Stimulated activated CD8-positive, alpha-beta memory T cell treated with anti-CD3 and anti-CD28 coated beads, Interleukin-7, amount 100 ng/mL, for 1 hour (primary cell): ENCODE results near the gene RIT2.

Source experiments
- DNase-seq, 2 donors: peaks; one replicate each; pipeline ENCODE4 v3.0.0-alpha.2; 2020; ENCODE audit warnings: low read depth in 2 of 2

RIT2 gene

DNA sequence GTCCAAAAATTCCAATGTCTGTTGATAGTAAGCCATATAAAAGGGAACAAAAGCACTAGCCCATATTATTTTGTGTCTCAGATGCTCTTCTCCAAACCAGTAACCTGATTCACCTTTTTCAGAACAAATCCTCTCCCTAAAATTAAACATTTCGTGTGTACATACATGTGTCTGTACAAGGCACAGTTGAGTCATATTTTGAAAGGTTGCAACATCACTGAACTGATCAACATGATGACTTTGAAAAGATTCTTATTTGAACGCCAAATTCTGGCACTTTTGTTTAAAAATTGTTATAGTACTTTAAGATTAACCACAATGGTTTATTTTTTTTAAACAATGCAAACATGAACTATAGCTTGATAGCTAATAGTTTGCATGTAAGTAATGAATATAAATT lies 102.5 kb downstream of the RIT2 start:
- no peak for DNase-seq

DNA sequence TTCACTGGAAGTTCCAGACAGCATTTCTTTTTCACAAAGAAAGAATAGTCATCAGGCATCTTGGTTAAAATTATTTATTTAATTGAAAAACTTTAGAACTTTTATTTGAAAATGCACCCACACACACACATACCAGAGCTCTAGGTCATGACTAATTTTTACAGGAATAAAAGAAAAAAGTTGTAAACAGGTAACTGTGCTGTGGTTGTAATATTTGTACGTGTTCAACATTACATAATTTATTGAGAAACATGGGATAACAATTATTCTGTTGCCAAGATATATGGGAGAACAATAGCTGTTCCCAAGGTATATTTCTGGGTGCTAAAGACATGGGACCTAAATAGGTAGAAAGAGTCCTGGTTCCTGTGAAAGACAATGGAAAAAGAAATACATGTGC lies 104.9 kb downstream of the RIT2 start:
- no peak for DNase-seq

- no peak for DNase-seq
Observed at GRCh38 chr18:43009674-43010073, 105.8 kb downstream of the RIT2 start.

GRCh38 chr18:43007365-43007764 lies 108.1 kb downstream of the RIT2 start:
- no peak for DNase-seq

DNA sequence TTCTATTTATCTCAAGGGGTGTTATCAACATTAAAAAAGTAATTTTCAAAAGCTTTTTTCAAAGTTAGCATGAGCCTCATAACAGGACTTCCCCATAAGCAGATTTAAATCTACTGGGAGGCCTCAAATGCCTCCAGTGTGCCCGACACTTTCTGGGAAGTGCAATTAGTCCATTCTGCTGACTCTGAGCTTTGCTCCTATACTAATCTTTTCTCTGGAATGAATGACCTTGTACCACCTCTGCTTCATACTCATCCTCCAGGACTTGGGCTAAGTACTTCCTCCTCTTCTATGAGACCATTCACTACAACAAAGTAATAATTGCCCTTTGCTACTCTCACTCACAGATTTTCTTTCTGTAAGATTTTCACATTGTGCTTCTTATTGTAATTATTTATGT lies 111.1 kb downstream of the RIT2 start:
- DNase-seq: no peak

- DNase-seq: no peak
Observed at GRCh38 chr18:43001821-43002220, 113.7 kb downstream of the RIT2 start.

DNA sequence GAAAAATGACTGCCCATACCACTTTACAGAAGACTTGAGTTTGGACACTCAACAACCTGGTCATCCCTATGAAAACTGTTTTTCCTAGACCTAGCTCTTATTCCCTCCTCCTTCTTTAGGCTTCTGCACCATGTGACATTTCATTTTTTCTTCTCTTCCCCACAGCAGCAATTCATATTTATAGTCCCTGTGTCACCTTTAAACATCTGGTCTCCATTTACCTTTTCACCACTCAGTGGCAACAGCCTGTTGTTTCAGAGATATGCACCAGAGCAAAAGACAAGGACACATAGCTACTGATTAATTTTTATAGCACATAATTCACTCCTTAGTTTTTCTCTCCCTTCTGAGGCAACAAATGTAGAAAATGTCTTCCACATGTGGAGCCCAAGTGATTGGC lies 118.7 kb downstream of the RIT2 start:
- no peak for DNase-seq

GRCh38 chr18:42980426-42980825 lies 135.1 kb downstream of the RIT2 start:
- DNase-seq: no peak

- DNase-seq: no peak
Observed at GRCh38 chr18:42977982-42978637, 137.4 kb downstream of the RIT2 start.

GRCh38 chr18:42976869-42977590 lies 138.5 kb downstream of the RIT2 start:
- DNase-seq: no peak

GRCh38 chr18:42969366-42969765 lies 146.1 kb downstream of the RIT2 start:
- DNase-seq: no peak

- no peak for DNase-seq
Observed at GRCh38 chr18:42961298-42961697, 154.2 kb downstream of the RIT2 start.

DNA sequence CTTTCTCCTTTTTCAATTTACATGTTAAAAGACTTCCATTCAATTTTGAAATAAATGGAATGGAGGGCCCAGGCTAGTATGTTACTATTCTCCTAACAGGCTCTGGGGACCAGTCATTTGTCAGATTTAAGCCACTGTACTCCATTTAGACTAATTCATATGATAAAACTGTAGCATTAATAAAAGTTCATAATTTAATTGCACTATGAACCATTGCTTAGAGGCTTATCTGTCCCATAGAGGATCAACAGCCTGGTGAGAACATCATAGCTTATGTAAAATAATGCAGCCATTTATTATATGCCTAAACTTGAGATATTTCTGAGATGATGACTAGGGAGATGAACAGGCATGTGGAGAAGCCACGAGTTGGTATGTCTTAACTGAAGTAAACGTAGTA lies 156.0 kb downstream of the RIT2 start:
- no peak for DNase-seq

DNA sequence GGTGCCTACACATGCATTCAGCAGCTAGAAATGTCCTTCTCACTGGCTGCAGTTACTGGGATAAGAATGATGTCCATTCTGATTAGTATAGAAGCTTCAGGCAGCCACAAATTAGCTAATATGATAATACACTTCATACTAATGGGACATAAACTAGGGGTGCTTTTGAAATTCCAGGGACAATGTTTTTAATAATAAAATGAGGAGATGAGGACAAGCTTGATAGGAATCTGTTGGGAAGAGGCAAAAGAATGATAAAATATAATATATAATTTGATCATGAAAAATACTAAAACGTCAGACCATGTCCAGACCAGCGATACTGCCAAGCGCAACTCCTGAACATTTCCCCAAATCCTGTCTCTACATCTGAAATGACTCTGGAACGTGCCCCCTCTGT lies 157.1 kb downstream of the RIT2 start:
- DNase-seq: no peak

GRCh38 chr18:42956287-42956686 lies 159.2 kb downstream of the RIT2 start:
- no peak for DNase-seq

GRCh38 chr18:42954887-42955286 lies 160.6 kb downstream of the RIT2 start:
- no peak for DNase-seq

DNA sequence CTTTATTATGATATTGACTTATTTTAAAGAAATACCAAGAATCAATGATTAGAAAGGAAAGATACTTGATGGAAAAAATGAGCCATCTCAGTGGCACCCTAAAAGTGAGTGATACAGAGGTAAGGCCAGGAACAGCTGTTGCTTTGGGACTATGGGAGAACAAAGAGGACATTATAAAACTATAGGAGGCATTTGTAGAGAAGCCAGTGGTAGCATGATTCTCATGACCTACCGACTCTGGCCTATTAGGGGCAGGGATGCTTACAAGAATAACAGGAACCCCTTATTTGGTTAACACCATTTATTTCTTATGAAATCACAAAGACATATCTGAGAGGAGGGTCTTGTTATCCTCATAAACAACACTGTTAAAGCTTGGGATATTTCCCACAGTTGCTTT lies 162.2 kb downstream of the RIT2 start:
- DNase-seq: no peak

DNA sequence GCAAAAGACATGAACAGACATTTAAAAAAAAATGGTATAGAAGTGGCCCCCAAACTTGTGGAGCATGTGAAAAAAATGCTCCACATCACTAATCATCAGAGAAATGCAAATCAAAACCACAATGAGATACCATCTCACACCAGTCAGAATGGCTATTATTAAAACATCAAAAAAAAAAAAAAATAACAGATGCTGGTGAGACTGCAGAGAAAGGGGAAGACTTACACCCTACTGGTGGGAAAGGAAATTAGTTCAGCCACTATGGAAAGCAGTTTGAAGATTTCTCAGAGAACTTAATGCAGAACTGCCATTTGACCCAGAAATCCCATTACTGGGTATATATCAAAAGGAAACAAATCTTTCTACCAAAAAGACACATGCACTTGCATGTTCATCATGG lies 164.8 kb downstream of the RIT2 start:
- no peak for DNase-seq

DNA sequence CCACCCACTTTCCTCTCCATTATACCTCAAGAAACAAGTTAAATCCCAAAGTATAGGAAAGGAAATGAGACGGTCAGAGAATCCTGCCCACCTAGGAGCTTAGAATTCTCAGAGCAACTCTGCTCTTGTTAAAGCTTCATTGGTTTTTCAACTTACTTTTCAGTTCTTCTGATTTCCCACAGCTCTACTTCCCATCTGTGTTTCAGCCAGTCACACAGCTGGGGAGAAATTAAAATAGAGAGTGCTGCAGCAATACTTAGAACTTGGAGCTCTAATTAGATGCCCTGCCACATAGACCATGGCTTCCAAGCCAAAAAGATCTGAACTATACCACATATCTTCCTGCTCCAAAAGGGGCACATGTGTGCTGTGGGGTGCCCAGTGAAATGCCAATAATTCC lies 166.7 kb downstream of the RIT2 start:
- no peak for DNase-seq

DNA sequence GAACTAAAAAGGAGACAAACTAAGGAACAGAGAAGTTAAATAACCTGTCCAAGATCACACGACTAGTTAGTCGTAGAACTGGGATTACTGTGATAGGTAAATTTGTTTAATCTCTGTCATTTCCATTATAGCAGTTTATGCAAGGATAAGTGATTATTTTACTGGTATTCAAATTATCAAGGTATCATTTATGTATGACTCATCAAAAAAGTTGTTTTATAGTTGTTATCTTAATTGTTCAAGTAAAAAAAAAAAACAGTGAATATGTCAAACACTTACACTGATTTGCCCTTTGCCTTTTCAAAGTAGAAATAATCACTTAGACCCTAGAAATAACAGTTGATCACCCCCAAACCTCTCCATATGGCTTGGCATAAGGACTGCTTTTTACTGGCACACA lies 173.6 kb downstream of the RIT2 start:
- no peak for DNase-seq

DNA sequence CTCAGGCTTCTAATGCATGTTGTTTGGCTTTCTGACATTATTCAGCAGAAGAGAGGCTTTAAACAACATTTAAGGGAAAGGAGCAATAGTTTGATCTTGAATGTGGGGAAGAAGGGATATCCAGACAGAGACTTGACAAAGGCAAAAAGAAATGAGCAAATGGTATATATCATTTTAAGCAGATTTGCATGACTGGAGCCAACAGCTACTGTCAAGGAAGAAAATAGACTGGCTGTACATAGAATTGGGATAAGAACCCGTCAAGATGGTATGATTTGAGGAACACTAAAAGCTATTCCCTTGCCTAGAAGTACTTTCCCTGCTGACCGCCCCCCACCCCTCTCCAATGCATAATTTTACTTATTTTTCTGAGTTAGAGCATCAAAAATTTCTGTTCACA lies 174.5 kb downstream of the RIT2 start:
- no peak for DNase-seq

DNA sequence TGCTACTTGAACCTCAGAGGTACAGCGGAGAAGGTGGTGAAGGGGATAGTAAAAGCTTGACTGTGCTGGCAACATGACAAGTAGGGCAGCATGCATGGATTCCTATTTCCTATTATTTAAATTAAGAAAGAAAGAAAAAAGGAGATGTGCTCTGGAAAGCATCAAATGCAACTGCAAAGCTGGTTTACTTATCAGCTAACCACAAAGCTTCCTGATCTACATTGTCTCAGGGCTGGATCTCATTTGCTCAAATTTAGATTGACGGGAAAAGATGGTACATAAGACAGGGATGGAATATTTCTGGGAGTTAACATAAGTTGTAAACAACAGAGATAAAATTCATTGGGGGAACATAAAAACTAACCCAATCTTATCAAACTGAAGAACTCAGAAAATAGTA lies 178.0 kb downstream of the RIT2 start:
- no peak for DNase-seq

DNA sequence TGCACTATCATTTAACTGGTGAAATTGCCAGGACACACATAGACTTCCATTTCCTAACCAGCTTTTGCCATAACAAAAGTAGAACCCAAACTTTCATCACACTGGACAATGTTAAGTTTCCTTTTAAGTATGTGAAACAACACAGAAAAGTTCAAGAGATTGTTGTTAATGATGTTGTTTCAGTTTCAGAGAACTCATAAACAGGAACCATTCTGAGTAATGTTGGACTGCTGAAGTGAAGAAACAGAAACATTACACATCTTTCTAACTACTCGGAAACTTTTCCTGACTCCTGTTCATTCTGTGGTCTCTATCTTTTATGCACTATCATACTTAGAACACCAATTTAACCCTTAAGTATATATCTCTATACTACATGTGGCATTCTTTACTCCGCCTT lies 179.2 kb downstream of the RIT2 start:
- no peak for DNase-seq

DNA sequence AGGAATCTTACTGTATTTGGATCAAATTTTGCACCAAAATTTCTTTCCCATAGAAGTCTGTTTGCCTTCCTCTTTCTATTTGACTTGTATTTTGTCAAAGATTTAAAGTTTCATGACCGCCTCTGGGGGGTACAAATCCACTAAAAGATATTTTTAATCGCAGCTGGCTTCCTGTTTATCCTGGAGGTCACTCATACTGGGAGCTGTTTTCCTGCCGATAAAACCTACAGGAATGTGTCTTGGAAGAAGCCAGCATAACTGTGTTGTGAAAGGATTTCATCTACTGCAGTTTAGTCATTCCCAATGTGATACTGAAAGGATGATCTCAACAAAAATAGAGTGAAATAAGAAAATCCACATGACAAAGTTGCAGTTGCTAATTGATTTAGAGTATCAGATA lies 184.0 kb downstream of the RIT2 start:
- DNase-seq: no peak
